SKM-1 treated with dmso at 0.1 percent for 144 hours (cell line): ENCODE data around the gene MRPS27.
"Not testable (repeated sequence)": the region's sequence is repeated elsewhere in the genome, so short reads cannot be mapped to it uniquely, and the experiment has no call there.

Experiments
- DNase-seq: peaks from one replicate; lab custom pipeline; 2025; ENCODE audit not compliant: unreplicated experiment; lab: John Stamatoyannopoulos, UW

MRPS27 gene

GRCh38 chr5:72326306-72326649, 6.2 kb upstream of the MRPS27 start:
- DNase-seq = no peak

- no peak for DNase-seq
Measured at GRCh38 chr5:72325566-72326305, 5.7 kb upstream of the MRPS27 start.

DNA sequence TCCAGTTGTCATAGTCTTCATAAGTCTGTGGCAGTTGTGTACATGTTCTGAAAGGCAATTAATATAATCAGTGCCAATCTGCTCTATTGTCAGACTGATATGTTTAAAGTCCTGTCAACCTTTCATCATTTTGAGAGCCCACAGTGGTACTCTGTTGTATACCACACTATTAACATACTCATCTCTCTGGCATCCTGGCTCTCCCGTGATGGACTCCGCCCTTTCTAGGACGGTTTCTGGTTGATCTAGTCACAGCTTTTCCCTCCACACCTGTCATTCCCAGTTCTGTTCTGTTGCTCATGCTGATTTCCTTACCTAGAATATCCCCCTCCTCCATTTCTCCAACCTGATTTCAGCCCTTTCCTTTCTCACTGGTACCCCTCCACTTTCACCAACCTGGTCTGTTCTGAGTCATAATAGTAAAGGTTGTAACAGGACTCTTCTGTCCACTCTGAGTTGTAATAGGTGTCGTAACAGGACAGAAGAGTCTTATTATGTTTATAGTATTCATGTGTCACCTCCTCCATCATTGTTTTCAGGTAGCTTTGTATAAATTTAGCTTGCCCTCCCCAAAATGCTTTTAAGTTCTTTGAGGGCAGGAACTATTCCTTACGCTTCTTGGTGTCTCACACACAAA, 4.3 kb upstream of the MRPS27 start:
- no peak for DNase-seq

- DNase-seq = not testable (repeated sequence)
Measured at GRCh38 chr5:72319435-72319975, 535 bp downstream of the MRPS27 start.

GRCh38 chr5:72314571-72315172, 5.4 kb downstream of the MRPS27 start:
- no peak for DNase-seq

DNA sequence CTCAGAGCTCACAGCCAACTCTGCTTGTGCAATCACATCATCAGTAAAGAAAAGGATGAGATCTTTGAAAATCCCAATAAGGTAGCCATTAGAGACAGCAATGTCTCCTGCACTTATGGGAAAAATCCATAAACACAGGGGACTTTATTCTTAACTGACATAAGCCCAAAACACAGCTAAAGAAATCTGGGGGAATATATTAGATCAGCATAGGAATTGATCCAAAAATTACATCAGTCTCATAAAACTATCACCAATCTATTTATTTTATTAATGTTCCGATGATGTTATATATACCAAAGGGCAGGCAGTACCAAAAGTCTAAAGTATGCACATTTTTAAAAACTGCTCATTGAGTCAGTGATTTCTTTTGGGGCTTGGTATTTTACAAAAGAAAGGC, 6.9 kb downstream of the MRPS27 start:
- no peak for DNase-seq

DNA sequence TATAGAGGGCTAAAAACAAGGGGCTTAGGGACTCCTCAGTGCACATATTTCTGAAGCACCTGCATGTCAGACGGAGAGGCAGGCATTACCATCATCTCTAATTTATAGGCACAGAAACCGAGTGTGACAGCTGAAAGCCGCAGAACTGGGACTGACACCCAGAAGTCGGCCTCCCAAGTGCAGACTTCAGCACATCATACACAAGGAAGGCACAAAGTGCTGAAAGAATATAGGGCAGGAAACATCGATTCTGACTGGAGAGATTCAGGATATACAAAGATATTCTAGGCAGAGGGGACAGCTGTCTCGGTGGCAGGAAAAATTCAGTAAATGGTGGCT, 11.2 kb downstream of the MRPS27 start:
- no peak for DNase-seq

- peak; percentile 96 for DNase-seq
Measured at GRCh38 chr5:72307968-72308852, 11.8 kb downstream of the MRPS27 start.

- no peak for DNase-seq
Measured at GRCh38 chr5:72307573-72307967, 12.5 kb downstream of the MRPS27 start.

GRCh38 chr5:72305194-72306142, 14.6 kb downstream of the MRPS27 start:
- no peak for DNase-seq

- DNase-seq = no peak
Measured at GRCh38 chr5:72302171-72302570, 17.9 kb downstream of the MRPS27 start.

DNA sequence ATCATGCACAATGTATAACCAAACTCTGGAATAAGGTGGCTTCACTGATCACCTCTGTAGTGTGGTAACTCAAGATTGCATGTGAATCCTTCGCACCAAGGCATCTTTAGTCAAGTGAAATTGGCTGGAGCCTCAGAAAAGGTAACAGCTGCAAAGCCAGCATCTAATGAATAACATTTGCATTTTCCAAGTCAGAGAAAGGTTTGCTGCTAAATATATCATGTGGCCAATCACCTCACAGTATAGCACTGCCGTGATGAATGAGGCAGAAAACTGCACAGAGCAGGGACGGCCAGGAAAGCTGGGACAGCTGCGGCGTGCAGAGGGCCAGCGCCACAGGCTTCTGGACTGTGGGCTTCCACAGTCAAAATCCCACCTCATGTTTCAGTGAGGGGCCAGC, 18.5 kb downstream of the MRPS27 start:
- DNase-seq = no peak

GRCh38 chr5:72300590-72301339, 19.3 kb downstream of the MRPS27 start:
- DNase-seq = no peak

DNA sequence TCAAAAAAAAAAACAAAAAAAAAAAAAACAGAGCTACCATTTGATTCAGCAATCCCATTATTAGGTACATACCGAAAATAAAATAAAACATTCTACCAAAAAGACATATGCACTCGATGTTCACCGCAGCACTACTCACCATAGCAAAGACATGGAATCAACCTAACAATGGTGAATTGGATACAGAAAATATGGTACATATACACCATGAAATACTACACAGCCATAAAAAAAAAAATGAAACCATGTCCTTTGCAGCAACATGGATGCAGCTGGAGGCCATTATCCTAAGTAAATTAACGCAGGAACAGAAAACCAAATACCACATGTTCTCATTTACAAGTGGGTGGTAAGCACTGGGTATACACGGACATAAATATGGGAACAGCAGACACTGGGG, 21.3 kb downstream of the MRPS27 start:
- no peak for DNase-seq

DNA sequence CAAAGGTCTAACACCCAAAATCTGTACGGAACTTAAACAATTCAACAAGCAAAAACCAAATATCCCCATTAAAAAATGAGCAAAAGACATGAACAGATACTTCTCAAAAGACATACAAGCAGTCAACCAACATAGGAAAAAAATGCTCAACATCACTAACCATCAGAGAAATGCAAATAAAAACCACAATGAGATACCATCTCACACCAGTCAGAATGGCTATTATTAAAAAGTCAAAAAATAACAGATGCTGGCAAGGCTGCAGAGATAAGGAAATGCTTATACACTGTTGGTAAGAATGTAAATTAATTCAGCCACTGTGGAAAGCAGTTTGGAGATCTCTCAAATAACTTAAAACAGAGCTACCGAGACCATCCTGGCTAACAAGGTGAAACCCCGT, 21.9 kb downstream of the MRPS27 start:
- not testable (repeated sequence) for DNase-seq

DNA sequence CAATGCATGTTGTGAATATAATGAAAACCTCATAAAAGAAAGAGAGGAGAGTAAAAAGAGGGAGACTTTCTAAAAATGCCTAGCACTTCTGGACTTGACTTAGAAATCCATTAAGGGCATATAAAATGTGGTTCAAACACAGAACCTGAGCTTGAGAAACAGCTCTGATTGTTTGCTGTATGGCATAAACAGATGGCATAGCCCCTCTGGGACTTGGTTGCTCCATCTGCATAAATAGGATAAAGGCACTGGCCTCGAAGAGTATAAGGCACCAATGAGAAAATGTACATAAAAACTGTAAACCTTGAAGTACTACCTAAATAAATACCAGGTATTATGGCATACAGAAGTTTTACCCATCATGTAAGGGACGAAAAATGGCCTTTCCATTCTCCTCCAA, 23.8 kb downstream of the MRPS27 start:
- no peak for DNase-seq

GRCh38 chr5:72295539-72295938, 24.5 kb downstream of the MRPS27 start:
- no peak for DNase-seq

DNA sequence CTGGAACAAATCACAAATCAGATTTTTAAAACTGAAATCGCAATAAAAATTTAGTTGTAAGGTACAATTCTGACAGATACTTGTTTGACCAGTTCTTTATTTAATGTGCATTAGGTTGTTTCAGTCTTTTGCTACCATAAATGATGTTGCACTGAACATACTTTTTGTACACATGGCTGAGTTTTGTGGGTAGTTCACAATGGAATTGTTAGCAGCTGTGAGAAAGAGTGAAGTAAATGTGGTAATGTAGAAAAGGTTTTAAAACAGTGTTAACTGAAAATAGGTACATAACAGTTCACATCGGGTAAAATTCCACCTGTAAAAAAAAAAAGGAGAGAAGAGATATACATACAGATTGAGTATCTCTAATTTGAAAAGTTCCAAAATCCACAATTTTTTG, 25.6 kb downstream of the MRPS27 start:
- DNase-seq = no peak

GRCh38 chr5:72293495-72294055, 26.5 kb downstream of the MRPS27 start:
- no peak for DNase-seq
